WTC11 (cell line): Measurements from ENCODE around the gene TCEAL3. TPM values are rescaled to one million over a fixed set of nuclear protein-coding genes. Genes with fewer than 3 reads are reported as not detected.

Experiments
- ATAC-seq: fragments of 200-7000 bp; cut with Tn5 transposase; 2 replicates; pipeline ENCODE4 v1.10.0; 2021; ENCODE audit warnings: mild to moderate bottlenecking, moderate library complexity
- CTCF ChIA-PET: fragments of 300-600 bp; sonication (Branson Sonifier 250); formaldehyde crosslinking; loops from one replicate; lab custom pipeline; 2021; ENCODE audit warnings: antibody characterized with exemption; lab: Charles Lee
- POLR2A ChIA-PET: fragments of 350-600 bp; sonication (Branson Sonifier 250); formaldehyde crosslinking; loops from one replicate; lab custom pipeline; 2021; ENCODE audit warnings: antibody characterized with exemption; lab: Charles Lee
- DNase-seq: peaks from one replicate; pipeline ENCODE4 v3.0.0; 2021; ENCODE audit warnings: low spot score
- H3K27ac Mint-ChIP-seq: 2 replicates; pipeline ENCODE4 v1.8.0; 2021; ENCODE audit warnings: mixed read lengths
- H3K27me3 Mint-ChIP-seq: 2 replicates; pipeline ENCODE4 v1.8.0; 2021; ENCODE audit warnings: low read depth, mild to moderate bottlenecking, moderate library complexity, mixed read lengths
- H3K36me3 Mint-ChIP-seq: 2 replicates; pipeline ENCODE4 v1.8.0; 2021; ENCODE audit warnings: mixed read lengths
- H3K4me1 Mint-ChIP-seq: 2 replicates; pipeline ENCODE4 v1.8.0; 2022; ENCODE audit warnings: mixed read lengths
- H3K4me3 Mint-ChIP-seq: 2 replicates; pipeline ENCODE4 v1.8.0; 2021; ENCODE audit warnings: mild to moderate bottlenecking, moderate library complexity, mixed read lengths
- H3K9me3 Mint-ChIP-seq: 2 replicates; pipeline ENCODE4 v1.8.0; 2021; ENCODE audit warnings: mixed read lengths
- ATF1 ChIP-seq: sonication (generic); formaldehyde crosslinking; IDR thresholded peaks from 2 replicates; pipeline ENCODE4 v1.8.1; 2023; ENCODE audit warnings: mild to moderate bottlenecking, moderate library complexity, missing genetic modification reagents
- CBFB ChIP-seq: sonication (generic); formaldehyde crosslinking; IDR thresholded peaks from 2 replicates; pipeline ENCODE4 v1.8.1; 2022; ENCODE audit warnings: mild to moderate bottlenecking, low read depth, missing genetic modification reagents
- CREB1 ChIP-seq: sonication (generic); formaldehyde crosslinking; IDR thresholded peaks from 2 replicates; pipeline ENCODE4 v1.8.0; 2023; ENCODE audit warnings: mild to moderate bottlenecking, missing genetic modification reagents
- ESRRA ChIP-seq: sonication (generic); formaldehyde crosslinking; IDR thresholded peaks from 2 replicates; pipeline ENCODE4 v1.8.1; 2022; ENCODE audit warnings: mild to moderate bottlenecking, missing genetic modification reagents, borderline replicate concordance
- ETV6 ChIP-seq: sonication (generic); formaldehyde crosslinking; IDR thresholded peaks from 2 replicates; pipeline ENCODE4 v1.8.1; 2022; ENCODE audit warnings: mild to moderate bottlenecking, missing genetic modification reagents
- GABPB1 ChIP-seq: sonication (generic); formaldehyde crosslinking; IDR thresholded peaks from 2 replicates; pipeline ENCODE4 v1.8.1; 2023; ENCODE audit warnings: mild to moderate bottlenecking, missing genetic modification reagents
- HMGA2 ChIP-seq: fragments of 250-450 bp; sonication (Bioruptor Pico); IDR thresholded peaks from 2 replicates; pipeline ENCODE4 v1.4.0; 2021; ENCODE audit warnings: mild to moderate bottlenecking, moderate library complexity
- JUN ChIP-seq: sonication (generic); formaldehyde crosslinking; IDR thresholded peaks from 2 replicates; pipeline ENCODE4 v1.8.0; 2023; ENCODE audit warnings: mild to moderate bottlenecking, missing genetic modification reagents
- NFYB ChIP-seq: sonication (generic); formaldehyde crosslinking; conservative IDR thresholded peaks from 2 replicates; pipeline ENCODE4 v1.8.0; 2022; ENCODE audit warnings: low read depth, missing genetic modification reagents
- SMAD3 ChIP-seq: sonication (generic); formaldehyde crosslinking; IDR thresholded peaks from 2 replicates; pipeline ENCODE4 v1.8.0; 2022; ENCODE audit warnings: missing genetic modification reagents, mild to moderate bottlenecking, borderline replicate concordance
- SMAD4 ChIP-seq: sonication (generic); formaldehyde crosslinking; IDR thresholded peaks from 2 replicates; pipeline ENCODE4 v1.8.0; 2022; ENCODE audit warnings: mild to moderate bottlenecking, missing genetic modification reagents
- SP1 ChIP-seq: sonication (generic); formaldehyde crosslinking; conservative IDR thresholded peaks from 2 replicates; pipeline ENCODE4 v1.8.1; 2022; ENCODE audit warnings: missing genetic modification reagents
- USF1 ChIP-seq: sonication (generic); formaldehyde crosslinking; IDR thresholded peaks from 2 replicates; pipeline ENCODE4 v1.8.0; 2022; ENCODE audit warnings: mild to moderate bottlenecking, missing genetic modification reagents
- ZNF138 ChIP-seq: sonication (generic); formaldehyde crosslinking; conservative IDR thresholded peaks from 2 replicates; pipeline ENCODE4 v1.8.1; 2022; ENCODE audit warnings: mild to moderate bottlenecking, moderate library complexity, missing genetic modification reagents
- ZNF219 ChIP-seq: sonication (generic); formaldehyde crosslinking; IDR thresholded peaks from 2 replicates; pipeline ENCODE4 v1.8.0; 2023; ENCODE audit warnings: missing genetic modification reagents, mild to moderate bottlenecking, borderline replicate concordance
- ZNF281 ChIP-seq: sonication (generic); formaldehyde crosslinking; IDR thresholded peaks from 2 replicates; pipeline ENCODE4 v1.8.0; 2023; ENCODE audit warnings: mild to moderate bottlenecking, missing genetic modification reagents
- ZNF317 ChIP-seq: sonication (generic); formaldehyde crosslinking; IDR thresholded peaks from 2 replicates; pipeline ENCODE4 v1.8.1; 2023; ENCODE audit warnings: low read depth, mild to moderate bottlenecking, moderate library complexity, missing genetic modification reagents, borderline replicate concordance
- ZNF423 ChIP-seq: fragments of 250-450 bp; sonication (Bioruptor Pico); IDR thresholded peaks from 2 replicates; pipeline ENCODE4 v2.1.2; 2022; ENCODE audit warnings: mild to moderate bottlenecking, moderate library complexity
- ZNF532 ChIP-seq: fragments of 250-450 bp; sonication (Bioruptor Pico); IDR thresholded peaks from 2 replicates; pipeline ENCODE4 v1.9.0; 2021; ENCODE audit warnings: mild to moderate bottlenecking, borderline replicate concordance
- total RNA-seq: library from RNA; stranded (reverse); gene quantifications from 3 replicates; pipeline ENCODE4 v1.2.3, GENCODE V29; 2021
- TF ChIP-seq, protein P1 (sequence below): fragments of 200-600 bp; IDR thresholded peaks from 2 replicates; pipeline ENCODE4 v1.8.0; 2022; ENCODE audit warnings: antibody characterized with exemption
- TF ChIP-seq, protein P2 (sequence below): fragments of 250-450 bp; sonication (Bioruptor Pico); IDR thresholded peaks from 2 replicates; pipeline ENCODE4 v1.9.0; 2021; ENCODE audit warnings: moderate library complexity, mild to moderate bottlenecking, inconsistent platforms, borderline replicate concordance
- TF ChIP-seq, protein P3 (sequence below): sonication (generic); formaldehyde crosslinking; IDR thresholded peaks from 2 replicates; pipeline ENCODE4 v1.8.0; 2022; ENCODE audit warnings: mild to moderate bottlenecking, missing genetic modification reagents
- TF ChIP-seq, protein P4 (sequence below): fragments of 250-450 bp; sonication (Bioruptor Pico); IDR thresholded peaks from 2 replicates; pipeline ENCODE4 v1.9.0; 2021; ENCODE audit warnings: mild to moderate bottlenecking

Gene TCEAL3
- total RNA-seq, 1 experiment from 2014 or later, result 9.3 TPM

GRCh38 chrX:103626855-103627254 lies 19.1 kb downstream of the TCEAL3 start:
- CTCF ChIA-PET, result no interaction called here
- H3K36me3 Mint-ChIP-seq, result no peaks in the 10 kb centered on the region
- no peak for ATAC-seq
- POLR2A ChIA-PET, result no interaction called here
- H3K27ac Mint-ChIP-seq, result no peak overlapping the region
- no peaks in the 10 kb centered on the region for H3K9me3 Mint-ChIP-seq
- no peak for DNase-seq
- no peaks in the 10 kb centered on the region for H3K27me3 Mint-ChIP-seq
- no peak for TF ChIP-seq CBFB
- TF ChIP-seq ESRRA (CRISPR knock-in tag), result no peak
- TF ChIP-seq SP1 (CRISPR knock-in tag), result no peak
- TF ChIP-seq ETV6, result no peak
- no peak for TF ChIP-seq GABPB1 (CRISPR knock-in tag)
- TF ChIP-seq NFYB (CRISPR knock-in tag), result no peak
- TF ChIP-seq HMGA2 (CRISPR knock-in tag), result no peak
- no peak for TF ChIP-seq ATF1 (CRISPR knock-in tag)
- TF ChIP-seq ZNF532 (CRISPR knock-in tag), result no peak
- no peak for TF ChIP-seq JUN
- TF ChIP-seq, protein P1, sequence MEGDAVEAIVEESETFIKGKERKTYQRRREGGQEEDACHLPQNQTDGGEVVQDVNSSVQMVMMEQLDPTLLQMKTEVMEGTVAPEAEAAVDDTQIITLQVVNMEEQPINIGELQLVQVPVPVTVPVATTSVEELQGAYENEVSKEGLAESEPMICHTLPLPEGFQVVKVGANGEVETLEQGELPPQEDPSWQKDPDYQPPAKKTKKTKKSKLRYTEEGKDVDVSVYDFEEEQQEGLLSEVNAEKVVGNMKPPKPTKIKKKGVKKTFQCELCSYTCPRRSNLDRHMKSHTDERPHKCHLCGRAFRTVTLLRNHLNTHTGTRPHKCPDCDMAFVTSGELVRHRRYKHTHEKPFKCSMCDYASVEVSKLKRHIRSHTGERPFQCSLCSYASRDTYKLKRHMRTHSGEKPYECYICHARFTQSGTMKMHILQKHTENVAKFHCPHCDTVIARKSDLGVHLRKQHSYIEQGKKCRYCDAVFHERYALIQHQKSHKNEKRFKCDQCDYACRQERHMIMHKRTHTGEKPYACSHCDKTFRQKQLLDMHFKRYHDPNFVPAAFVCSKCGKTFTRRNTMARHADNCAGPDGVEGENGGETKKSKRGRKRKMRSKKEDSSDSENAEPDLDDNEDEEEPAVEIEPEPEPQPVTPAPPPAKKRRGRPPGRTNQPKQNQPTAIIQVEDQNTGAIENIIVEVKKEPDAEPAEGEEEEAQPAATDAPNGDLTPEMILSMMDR, result no peak
- TF ChIP-seq ZNF423 (CRISPR knock-in tag), result no peak
- TF ChIP-seq, protein P2, sequence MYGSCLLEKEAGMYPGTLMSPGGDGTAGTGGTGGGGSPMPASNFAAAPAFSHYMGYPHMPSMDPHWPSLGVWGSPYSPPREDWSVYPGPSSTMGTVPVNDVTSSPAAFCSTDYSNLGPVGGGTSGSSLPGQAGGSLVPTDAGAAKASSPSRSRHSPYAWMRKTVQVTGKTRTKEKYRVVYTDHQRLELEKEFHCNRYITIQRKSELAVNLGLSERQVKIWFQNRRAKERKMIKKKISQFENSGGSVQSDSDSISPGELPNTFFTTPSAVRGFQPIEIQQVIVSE (CRISPR knock-in tag), result no peak
- TF ChIP-seq ZNF219, result no peak
- TF ChIP-seq SMAD4, result no peak
- TF ChIP-seq, all 79 proteins: peak for 0
- H3K4me1 Mint-ChIP-seq, result peaks cover 13% of the 10 kb centered on the region
- H3K4me3 Mint-ChIP-seq, result no peak overlapping the region

GRCh38 chrX:103628386-103629317 lies 20.9 kb downstream of the TCEAL3 start, which contains the start of gene TCEAL1:
Gene TCEAL1 (plus strand): TSS chrX:103628975. CDS start chrX:103629917, 942 bp downstream.
- peak within 1 kb of the TSS; percentile 95 for H3K27ac Mint-ChIP-seq
- peak within 1 kb of the TSS; percentile 90 for H3K4me3 Mint-ChIP-seq
- POLR2A ChIA-PET, result interaction anchor here (0.6 to 1.4 kb wide), 5 partner anchors 10 to 728 kb away, joined by 3 to 8 read pairs (median 5); no protein-coding TSS in a partner anchor
- TF ChIP-seq ZNF317 (CRISPR knock-in tag) (no peak), USF1 (CRISPR knock-in tag) (peak; percentile 94), ETV6 (no peak), ZNF281 (CRISPR knock-in tag) (no peak), HMGA2 (CRISPR knock-in tag) (no peak), GABPB1 (CRISPR knock-in tag) (no peak), CREB1 (CRISPR knock-in tag) (no peak), SMAD3 (CRISPR knock-in tag) (no peak), ZNF138 (no peak)
- TF ChIP-seq, protein P3, sequence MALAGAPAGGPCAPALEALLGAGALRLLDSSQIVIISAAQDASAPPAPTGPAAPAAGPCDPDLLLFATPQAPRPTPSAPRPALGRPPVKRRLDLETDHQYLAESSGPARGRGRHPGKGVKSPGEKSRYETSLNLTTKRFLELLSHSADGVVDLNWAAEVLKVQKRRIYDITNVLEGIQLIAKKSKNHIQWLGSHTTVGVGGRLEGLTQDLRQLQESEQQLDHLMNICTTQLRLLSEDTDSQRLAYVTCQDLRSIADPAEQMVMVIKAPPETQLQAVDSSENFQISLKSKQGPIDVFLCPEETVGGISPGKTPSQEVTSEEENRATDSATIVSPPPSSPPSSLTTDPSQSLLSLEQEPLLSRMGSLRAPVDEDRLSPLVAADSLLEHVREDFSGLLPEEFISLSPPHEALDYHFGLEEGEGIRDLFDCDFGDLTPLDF, result no peak
- TF ChIP-seq, protein P4, sequence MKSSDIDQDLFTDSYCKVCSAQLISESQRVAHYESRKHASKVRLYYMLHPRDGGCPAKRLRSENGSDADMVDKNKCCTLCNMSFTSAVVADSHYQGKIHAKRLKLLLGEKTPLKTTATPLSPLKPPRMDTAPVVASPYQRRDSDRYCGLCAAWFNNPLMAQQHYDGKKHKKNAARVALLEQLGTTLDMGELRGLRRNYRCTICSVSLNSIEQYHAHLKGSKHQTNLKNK (CRISPR knock-in tag), result no peak

More at GRCh38 chrX:103628386-103629317, 20.9 kb downstream of the TCEAL3 start, which contains the start of gene TCEAL1:
- peaks cover 13% of the 10 kb centered on the region for H3K4me1 Mint-ChIP-seq
- ATAC-seq (peak; percentile 10), DNase-seq (peak; percentile 33)
- CTCF ChIA-PET, result interaction anchor here (1.1 to 2.2 kb wide), 7 partner anchors 10 to 217 kb away, joined by 3 to 23 read pairs (median 4); no protein-coding TSS in a partner anchor
- H3K9me3 Mint-ChIP-seq, result no peaks in the 10 kb centered on the region
- no peaks in the 10 kb centered on the region for H3K36me3 Mint-ChIP-seq
- no peaks in the 10 kb centered on the region for H3K27me3 Mint-ChIP-seq
